ENCODE results near the gene HTR7.

- no peak for TF ChIP-seq POLR2A (IDR thresholded peaks at IDR 0.05)
- TF ChIP-seq CTCF (IDR thresholded peaks at IDR 0.05), result no peak
Observed at GRCh38 chr10:90887555-90887954, 29.7 kb upstream of the HTR7 start.

Data from uterus (tissue), 2 donors.